Peyer's patch (tissue), 4 donors: ENCODE results near the gene TGM5.

ENCODE experiments used
- POLR2A ChIP-seq, 2 donors: fragments of 450-650 bp; IDR thresholded peaks; one replicate each; pipeline ENCODE4 v1.5.1; 2017; ENCODE audit warnings: antibody characterized with exemption in 2 of 2, mild to moderate bottlenecking in 2 of 2, moderate library complexity in 2 of 2
- TF ChIP-seq, protein P1 (sequence below), 6 experiments: fragments of 450-650 bp in 4 of 6; fragments of 200-600 bp in 2 of 6; sonication (generic) in 1 of 6; IDR thresholded peaks; one replicate each; pipeline ENCODE4 v1.5.1; 2017 to 2019; ENCODE audit warnings: antibody characterized with exemption in 6 of 6, mild to moderate bottlenecking in 3 of 6, moderate library complexity in 1 of 6

DNA sequence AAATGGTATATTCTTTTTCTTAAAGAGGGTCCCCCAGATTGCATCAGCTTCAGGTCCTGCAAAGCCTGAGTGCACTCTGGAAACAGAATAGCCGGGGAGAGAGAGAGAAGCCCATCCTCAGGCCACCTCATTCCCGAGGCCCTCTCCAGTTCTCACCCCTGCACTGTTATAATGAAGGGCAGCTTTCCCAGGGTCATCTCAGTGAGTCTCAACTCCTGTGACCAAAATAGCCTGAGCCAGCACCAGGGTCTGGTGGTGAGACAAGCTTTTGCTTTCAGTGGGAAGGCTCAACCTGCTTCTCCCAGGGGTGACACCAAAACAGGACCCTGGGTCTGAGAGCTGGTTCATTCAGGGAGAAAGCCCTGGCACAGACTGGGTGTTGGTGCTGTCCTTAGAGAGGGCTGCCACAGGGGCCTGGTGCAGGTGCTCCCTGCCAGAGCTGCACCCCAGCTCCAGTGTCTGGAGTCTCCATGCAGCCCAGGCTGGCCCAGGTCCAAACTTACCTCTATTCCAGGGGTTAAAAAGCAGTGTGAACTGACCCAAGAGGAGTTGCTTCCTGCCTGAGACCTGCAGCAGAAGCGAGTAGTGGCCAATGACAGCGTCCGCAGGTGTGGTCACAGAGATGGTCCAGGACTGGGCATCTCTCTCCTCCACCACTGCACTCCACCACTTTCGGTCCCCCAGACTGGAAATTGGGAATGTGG, 52.0 kb downstream of the TGM5 start:
- TF ChIP-seq, protein P1, sequence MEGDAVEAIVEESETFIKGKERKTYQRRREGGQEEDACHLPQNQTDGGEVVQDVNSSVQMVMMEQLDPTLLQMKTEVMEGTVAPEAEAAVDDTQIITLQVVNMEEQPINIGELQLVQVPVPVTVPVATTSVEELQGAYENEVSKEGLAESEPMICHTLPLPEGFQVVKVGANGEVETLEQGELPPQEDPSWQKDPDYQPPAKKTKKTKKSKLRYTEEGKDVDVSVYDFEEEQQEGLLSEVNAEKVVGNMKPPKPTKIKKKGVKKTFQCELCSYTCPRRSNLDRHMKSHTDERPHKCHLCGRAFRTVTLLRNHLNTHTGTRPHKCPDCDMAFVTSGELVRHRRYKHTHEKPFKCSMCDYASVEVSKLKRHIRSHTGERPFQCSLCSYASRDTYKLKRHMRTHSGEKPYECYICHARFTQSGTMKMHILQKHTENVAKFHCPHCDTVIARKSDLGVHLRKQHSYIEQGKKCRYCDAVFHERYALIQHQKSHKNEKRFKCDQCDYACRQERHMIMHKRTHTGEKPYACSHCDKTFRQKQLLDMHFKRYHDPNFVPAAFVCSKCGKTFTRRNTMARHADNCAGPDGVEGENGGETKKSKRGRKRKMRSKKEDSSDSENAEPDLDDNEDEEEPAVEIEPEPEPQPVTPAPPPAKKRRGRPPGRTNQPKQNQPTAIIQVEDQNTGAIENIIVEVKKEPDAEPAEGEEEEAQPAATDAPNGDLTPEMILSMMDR (IDR thresholded peaks at IDR 0.05): no peak
- TF ChIP-seq POLR2A (IDR thresholded peaks at IDR 0.05): no peak
